NCI-H748 (cell line): ENCODE measurements around the gene MYO3B.
A peak's percentile ranks its signal among the peaks of the same experiment; 100 is the strongest.
"Not testable (repeated sequence)": the region's sequence is repeated elsewhere in the genome, so short reads cannot be mapped to it uniquely, and the experiment has no call there.

ENCODE experiments used
- DNase-seq: peaks from one replicate; lab custom pipeline; 2025; ENCODE audit not compliant: unreplicated experiment; lab: John Stamatoyannopoulos, UW

MYO3B gene

DNA sequence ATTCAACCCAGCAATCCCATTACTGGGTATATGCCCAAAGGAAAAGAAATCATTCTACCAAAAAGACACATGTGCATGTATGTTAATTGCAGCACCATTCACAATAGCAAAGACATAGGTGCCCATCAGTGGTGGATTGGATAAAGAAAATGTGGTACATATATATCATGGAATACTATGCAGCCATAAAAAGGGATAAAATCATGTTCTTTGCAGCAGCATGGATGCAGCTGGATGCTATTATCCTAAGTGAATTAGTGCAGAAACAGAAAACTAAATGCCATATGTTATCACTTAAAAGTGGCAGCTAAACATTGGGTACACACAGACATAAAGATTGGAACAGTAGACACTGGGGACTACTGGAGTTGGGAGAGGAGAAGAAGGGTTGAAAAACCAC is 82.2 kb downstream of the MYO3B start:
- DNase-seq, result no peak

DNA sequence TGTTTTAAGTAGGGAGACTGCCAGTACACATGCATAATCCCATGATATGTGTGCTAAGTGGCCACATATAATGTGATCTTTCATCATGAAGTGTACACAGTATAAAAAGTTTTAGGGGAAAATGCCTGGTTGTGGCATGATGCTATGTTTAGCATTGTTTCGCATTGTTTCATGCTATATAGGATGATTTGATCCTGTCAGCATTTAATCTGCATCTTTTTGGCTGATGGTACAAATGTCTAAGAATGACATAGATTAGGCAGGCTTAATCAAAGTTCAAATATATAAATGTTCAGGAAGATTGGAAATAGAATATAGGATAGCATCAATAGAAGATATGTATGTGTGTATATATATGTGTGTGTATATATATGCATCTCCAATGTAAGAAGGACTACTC is 83.6 kb downstream of the MYO3B start:
- no peak for DNase-seq

DNA sequence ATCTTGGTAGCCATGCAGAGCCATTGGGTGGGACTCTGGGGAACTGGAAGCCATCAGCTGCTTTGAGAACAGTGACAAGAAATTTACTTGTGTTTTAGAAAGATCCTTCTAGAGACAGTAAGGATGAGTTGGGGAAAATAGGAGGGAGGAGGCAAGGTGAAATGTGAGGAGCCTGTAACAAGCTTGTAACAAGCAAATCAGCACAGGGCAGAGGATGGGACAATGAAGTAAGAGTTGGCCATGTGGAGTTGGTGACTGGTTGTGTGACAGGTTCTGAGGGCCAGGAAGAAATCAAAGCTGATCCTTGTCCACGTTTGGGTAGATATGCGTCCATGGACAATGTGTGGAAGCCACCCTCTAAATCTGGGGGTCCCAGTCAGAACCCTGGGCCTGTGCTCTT is 84.4 kb downstream of the MYO3B start:
- DNase-seq, result no peak

DNA sequence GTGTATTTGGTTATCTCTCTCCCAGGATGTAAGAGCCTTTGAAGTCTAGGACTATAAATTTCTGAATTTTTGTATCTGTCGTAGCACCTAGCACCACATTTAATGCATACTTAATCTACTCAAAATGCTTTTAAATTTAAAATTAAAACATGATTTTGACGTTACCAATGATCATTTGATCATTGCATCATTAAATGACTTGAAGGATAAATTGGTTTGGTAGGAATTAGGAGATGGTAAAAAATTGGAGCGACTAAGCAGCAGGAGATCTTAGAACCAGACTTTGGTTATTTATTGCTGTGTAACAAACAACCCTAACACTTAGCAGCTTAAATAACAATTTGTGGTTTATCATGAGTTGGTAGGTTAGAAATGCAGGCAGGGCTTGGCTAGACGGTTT is 84.9 kb downstream of the MYO3B start:
- no peak for DNase-seq

DNA sequence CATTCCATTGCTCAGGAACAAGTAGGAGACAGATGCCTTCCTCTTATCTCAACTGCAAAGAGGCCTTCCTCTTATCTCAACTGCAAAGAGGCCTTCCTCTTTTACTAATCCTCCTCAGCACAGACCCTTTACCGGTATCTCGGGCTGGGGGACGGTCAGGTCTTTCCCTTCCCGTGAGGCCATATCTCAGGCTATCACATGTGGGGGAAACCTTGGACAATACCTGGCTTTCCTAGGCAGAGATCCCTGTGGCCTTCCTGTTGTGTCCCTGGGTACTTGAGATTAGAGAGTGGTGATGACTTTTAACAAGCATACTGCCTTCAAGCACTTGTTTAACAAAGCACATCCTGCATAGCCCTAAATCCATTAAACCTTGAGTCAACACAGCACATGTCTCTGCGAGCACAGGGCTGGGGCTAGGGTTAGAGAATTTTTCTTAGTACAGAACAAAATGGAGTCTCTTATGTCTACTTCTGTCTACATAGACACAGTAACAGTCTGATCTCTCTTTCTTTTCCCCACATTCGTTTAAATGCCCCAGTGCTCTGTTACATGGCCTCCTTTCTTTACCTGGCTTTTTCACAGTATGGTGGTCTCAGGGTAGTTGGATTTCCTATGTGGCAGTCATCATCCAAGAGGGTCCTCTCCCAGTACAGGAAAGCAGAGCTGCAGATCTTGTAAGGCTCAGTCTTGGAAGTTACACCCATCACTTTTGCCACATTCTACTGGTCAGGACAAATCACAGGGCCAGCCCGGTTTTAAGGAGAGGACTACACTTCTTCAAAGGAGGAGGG is 86.0 kb downstream of the MYO3B start:
- DNase-seq, result peak; percentile 72

DNA sequence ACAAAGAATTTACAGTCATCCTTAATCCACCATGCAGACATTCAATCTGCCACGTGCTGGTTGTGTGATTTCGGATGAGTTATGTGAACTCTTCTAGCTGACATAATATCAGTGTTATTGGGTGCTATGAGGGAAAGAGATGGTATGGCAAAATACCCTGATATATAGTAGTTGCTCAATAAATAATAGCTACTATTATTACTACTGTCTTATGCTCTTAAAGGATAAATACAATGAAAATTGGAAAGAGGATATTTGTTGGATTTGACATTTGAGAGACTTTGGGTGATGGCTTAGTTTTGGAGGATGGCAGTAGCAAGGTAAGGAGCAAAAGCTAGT is 86.5 kb downstream of the MYO3B start:
- DNase-seq, result no peak

DNA sequence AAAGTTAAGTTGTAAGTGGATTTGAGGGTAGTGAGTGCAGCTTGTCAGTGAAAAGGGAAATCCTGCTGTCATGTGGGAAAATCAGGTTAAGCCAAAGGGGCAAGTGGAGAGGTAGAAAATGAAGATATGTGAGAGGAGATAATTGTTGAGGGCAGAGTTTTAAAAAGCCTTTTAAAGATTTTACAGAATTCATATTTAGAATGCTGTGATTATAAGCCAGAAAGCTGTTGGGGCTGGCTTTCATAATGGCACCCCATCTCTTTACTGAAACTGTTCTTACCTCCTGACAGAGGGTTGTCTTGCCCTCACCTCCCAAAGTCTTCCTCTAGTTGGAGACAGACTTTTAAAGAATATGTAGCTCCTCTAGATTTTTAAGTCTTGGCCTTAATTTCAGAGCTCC is 86.9 kb downstream of the MYO3B start:
- DNase-seq, result no peak

DNA sequence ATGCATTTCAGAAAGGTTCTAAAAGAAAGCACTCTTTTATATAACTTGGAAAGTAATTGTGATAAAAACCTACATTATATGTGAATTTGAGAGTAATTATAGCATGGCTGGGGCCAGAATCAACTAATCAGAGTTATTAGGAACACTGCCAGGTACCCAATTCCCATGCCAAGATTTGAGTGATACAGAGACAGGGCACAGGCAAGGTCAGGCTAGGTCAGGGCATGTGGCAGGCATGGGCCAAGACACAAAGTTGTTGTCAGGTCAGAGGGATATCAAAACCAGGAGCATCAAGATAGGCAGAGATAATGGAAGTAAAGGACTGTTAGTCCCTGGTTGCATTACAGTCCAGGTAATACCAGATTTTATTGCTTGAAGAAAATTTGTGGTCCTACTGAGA is 87.4 kb downstream of the MYO3B start:
- DNase-seq, result no peak

DNA sequence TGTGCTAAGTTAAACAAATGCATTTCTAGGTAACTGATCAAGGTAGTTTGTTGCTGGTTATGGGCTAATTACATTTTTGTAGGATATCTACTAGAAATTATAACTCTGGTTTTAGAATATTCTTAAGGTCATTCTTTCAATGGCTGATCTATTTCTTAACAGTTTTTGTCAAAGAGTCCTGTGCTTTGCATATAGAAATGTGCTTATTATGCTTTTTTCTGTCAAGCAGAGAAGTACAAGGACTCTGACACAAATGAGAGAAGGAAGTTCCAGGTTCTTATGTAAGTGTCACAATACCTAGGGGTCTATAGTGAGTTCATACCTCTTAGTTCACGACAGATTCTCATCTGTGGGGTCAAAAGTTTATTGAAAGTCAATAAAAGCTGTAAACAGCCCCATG is 88.4 kb downstream of the MYO3B start:
- no peak for DNase-seq

DNA sequence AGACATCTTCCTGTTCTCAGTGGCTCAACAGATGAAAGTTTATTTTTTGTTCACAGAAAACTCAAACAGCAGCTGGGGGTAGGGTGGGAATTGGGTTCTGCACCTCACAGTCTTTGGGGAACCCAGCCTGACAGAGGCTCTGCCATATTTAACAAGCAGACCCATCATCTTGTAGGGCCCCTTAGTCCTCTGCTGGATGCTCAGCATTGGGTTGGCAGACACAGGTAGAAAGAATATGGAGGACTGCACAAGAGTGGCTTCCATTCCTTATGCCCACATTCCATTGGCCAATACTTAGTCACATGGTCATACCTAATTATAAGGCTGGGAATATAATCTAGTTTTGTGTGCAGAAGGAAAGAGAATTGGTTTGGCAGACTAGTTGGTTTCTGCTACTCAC is 89.1 kb downstream of the MYO3B start:
- DNase-seq, result no peak

DNA sequence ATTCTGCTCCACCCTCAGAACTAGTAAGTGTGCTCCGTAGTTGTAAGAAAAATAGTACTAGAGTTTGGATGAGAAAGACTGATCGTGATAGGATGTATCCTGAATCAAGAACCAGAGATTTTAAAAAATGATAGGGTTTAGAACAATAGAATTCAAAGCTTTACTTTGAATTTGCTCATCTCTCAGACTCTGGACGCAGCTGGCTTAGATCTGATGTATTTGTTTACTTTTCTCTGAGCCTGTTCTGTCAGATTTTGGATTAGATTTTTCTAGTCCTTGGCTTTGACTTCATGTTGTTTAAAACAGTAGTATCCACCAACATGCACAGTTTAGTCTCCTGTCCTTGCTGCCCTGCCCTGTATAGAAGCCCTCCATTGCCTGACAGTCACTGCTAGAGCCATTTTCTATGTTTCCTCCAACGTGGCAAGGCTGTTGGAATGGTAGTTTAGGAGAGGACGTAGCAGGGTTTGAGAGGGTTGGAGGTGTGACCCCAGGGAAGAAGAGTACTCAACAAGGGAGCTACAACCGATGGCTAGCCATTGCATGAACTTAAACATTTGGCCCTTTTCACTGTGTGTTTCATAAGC is 92.4 kb downstream of the MYO3B start:
- no peak for DNase-seq

DNA sequence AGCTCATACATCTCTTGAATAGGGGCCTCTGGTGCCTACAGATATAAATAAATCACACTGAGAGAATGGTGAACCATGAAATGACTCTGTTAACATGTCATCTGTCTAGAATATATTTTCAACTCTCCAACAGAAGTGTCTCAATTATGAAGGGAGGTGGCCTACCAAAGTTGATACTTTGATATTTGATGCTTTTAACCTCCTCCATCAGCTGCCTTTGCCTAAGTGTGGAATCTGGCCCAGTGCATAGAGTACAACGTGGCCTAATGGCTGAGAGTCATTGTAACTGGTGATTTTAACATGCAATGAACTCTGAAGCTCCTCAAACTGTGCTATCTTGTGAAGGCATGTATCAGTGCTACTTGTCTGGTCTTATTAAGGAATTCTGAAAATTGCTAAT is 93.4 kb downstream of the MYO3B start:
- DNase-seq, result peak; percentile 92

DNA sequence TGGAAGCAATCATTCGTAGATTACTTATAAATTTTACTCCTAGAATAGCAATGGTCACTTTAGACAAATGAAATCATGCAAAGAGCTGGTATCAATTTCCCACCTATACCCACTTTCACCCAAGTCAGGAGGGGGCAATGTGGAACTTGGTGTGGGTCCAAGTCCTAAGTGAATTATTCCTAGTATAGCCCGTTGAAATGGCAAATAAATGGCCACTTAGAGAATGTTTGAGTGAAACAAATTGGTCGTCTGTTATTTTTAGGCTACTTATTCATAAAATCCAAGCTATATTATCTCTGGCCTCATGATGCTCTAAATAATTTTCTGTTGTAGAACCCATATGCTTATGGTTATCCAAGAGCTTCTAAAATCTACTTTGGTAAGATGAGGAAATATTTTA is 98.1 kb downstream of the MYO3B start:
- DNase-seq, result peak; percentile 82

DNA sequence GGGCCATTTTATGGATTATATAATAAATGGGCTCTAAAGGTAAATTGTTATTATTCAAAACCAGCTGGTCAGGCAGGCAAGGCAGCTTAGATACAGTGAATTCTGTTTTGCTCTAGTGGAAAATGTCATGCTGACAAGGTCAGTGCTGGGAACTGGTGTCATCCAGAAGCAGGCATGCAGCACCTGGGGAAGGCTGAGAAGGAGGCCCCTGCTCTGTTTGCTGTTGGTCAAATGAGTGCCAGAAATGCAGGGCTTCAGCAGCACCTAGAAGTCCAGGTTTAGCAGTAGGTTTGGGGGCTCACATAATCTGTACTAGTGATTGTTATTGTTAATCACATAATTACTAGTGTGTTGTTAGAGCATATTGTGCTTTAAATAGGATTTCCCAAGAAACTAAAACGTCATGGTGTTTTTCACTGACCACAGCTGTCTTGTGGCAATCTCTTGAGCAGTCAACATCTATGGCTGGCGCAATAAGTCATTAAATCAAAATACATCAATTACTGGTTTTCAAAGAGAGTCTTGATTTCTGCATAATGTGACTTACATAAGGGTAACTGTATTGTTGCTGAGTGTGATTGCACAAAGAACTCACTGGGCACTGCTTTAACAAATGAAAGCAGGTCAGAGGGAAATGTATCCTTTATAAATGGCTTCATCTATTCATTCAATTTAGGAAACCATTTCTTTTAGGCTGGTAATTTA is 99.1 kb downstream of the MYO3B start:
- peak; percentile 99 for DNase-seq

DNA sequence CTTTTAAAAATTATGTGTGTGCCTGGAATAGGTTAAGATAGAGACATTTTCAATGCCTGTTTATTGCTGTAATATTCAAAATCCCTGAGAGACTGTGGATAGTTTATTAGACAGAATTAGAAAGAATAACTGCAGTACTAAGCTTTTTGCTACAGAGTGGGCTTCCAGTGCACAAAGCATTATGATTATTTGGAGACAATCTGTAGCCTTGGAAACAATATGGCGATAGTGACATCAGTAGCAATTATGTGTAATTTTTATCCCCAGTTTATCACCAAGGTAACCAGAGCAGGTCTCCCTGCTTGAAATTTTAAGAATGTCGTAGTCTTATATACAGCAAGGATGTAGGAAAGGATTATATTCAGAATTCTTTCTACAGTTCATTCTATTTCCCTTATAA is 100.0 kb downstream of the MYO3B start:
- DNase-seq, result peak; percentile 97

DNA sequence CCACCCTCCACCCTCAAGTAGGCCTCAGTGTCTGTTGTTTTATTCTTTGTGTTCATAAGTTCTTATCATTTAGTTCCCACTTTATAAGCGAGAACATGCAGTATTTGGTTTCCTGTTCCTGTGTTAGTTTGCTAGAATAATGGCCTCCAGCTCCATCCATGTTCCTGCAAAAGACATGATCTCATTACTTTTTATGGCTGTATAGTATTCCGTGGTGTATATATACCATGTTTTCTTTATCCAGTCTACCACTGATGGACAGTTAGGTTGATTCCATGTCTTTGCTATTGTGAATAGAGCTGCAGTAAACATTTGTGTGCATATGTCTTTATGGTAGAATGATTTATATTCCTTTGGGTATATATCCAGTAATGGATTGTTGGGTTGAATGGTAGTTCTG is 101.7 kb downstream of the MYO3B start:
- DNase-seq, result not testable (repeated sequence)

DNA sequence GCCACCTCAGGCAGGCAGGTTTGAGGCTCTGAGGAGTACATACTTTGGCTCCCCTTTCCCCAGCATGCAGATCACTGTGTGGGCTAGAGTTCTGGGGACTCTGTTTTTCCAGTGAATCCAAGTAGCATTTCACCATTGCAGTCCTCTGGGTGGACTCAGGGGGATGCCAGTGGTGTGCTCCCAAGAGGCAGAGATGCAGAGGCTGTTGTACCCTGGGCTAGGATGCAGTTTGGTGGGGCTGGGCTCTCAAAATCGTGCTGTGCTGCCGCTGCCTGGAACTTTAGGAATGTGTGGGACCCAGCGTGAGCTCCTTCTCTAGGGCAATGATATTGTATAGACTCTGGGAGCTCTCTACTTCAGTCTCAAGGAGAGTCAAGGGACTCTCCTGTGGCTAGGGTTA is 104.9 kb downstream of the MYO3B start:
- DNase-seq, result peak; percentile 23

DNA sequence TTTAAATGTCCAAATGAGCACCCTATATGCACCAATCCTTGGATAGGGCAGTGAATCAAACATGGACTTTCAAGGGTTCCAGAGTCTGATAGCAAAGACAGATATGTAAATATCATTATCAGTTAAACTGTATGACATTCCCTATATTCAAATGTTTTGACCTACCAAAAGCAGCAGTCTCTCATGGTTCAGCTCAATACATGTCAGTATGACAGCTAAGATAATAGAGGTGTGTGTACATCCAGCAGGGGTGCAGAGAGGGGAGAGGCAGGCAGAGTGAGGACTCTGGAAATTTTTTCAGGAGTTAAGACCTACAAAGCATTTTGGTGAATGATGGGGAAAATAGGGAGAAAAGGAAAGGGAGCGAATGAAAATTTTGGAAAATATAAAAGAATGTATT is 106.3 kb downstream of the MYO3B start:
- no peak for DNase-seq

DNA sequence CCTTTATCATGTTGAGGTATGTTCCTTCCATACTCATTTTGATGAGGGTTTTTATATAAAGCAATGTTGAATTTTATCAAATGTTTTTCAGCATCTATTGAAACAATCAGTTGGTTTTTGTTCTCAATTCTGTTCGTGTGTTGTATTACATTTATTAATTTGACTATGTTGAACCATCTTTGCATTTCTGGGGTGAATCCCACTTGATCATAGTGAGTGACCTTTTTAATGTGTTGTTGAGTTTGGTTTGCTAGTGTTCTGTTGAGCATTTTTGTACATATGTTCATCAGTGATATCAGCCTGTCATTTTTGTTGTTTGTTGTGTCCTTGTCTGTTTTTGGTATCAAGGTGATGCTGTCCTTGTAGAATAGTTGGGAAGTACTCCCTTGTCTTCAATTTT is 110.9 kb downstream of the MYO3B start:
- no peak for DNase-seq

DNA sequence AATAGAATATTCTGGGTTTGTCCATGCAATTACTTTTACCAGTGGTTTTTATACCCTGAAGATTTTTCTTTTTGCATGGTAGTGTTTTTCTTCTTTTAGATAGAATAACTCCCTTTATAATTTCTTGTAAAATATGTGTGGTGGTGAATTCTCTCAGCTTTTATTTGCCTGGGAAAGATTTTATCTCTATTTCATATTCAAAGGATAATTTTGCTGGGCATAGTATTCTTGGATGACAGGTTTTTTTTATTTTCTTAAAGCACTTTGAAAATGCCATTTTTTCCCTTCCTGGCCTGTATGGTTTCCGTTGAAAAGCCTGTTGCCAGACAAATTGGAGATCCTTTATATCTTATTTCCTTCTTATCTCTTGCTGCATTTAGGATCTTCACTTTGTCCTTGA is 113.5 kb downstream of the MYO3B start:
- no peak for DNase-seq

DNA sequence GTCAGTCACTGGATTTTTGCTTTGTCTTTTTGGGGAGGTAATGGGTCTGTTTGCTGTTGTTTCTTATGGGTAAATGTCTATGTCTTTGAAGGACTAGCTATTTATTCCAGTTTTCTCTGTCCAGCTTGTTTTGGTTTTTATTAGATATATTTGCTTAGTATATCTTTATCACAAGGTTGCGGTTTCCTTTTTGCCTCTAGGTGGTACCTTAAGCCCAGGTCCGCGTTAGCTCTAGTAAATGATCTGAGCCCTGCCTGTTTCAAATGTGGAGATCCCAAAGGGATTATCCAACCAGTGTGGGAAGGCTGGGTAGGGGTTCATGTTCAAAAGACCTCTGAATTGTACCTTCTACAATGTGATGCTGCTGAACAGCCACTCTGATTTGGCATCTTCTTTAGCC is 114.5 kb downstream of the MYO3B start:
- no peak for DNase-seq

DNA sequence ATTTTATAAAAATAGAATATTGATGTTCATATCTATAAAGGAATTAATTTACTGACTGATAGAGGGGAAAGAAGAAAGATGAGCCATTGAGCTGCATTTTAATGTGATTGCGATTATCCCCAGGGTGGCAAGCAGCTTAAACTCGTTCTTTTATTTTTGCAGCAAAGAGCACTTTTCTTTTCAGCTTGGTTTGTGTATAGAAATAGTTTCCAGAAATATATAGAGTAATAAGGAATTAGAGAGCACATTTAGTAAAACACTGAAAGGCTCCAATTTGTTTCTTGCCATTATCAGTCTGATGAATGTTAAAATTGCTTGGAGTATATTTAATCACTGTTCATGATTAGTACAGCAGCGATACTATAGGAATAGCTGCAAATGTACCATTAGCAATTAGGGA is 119.5 kb downstream of the MYO3B start:
- no peak for DNase-seq

DNA sequence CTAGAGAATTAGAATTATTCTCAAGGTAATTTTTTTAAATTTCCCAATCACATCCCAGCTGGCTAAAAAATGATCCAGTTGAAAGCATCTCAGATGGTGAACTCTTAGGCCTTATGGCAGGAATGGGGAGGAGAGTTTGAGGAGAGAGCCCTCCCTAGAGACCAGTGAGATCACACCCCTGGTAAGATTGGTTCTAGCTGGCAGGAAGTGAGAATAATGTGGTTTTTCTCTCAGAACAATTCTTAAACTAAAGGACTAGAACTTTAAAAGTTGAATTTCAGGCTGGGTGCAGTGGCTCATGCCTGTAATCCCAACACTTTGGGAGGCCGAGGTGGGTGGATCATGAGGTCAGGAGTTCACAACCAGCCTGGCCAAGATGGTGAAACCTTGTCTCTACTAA is 120.2 kb downstream of the MYO3B start:
- DNase-seq, result no peak
